ENCODE data around the gene C22orf23. TPM values are rescaled to one million over a fixed set of nuclear protein-coding genes. Genes with fewer than 3 reads are reported as not detected.

Gene C22orf23
- total RNA-seq, 1 experiment from 2014 or later: 0.47 TPM

- ChIA-PET RAD21 (ENCODE audit: low non-redundant PET in 1 of 2, low total read pairs in 2 of 2, uncharacterized antibody in 2 of 2, unreplicated experiment in 2 of 2) (no interaction called here), POLR2A (no interaction called here), CTCF (no interaction called here)
- Histone ChIP-seq H3K27me3 (ENCODE audit: insufficient read depth, low read length) (no peaks in the 10 kb centered on the region), H3K79me2 (ENCODE audit: insufficient read depth, low read length) (no peaks in the 10 kb centered on the region), H3K27ac (ENCODE audit: low read depth, low read length) (no peak overlapping the region), H4K20me1 (ENCODE audit: insufficient read depth) (no peaks in the 10 kb centered on the region), H3K4me1 (ENCODE audit: control insufficient read depth in 1 of 2, insufficient read depth in 2 of 2, low read length in 2 of 2) (no peaks in the 10 kb centered on the region), H3K36me3 (ENCODE audit: control insufficient read depth in 1 of 2, insufficient read depth in 2 of 2, low read length in 2 of 2) (no peaks in the 10 kb centered on the region), H3K4me3 (replicated peaks in 1 of 2; ENCODE audit: low read depth in 1 of 2, low read length in 2 of 2) (no peak overlapping the region), H3K9me2 (ENCODE audit: insufficient read depth) (no peaks in the 10 kb centered on the region), H3K4me2 (ENCODE audit: low read length) (no peak overlapping the region), H2AFZ (ENCODE audit: low read depth, low read length, poor library complexity, severe bottlenecking) (no peak overlapping the region), H3K9ac (ENCODE audit: low read length) (no peak overlapping the region), H3K9me3 (ENCODE audit: control insufficient read depth in 1 of 2, insufficient read depth in 1 of 2, low read depth in 1 of 2, low read length in 2 of 2) (no peaks in the 10 kb centered on the region)
- intact Hi-C loops (cut with micrococcal nuclease): no loop called here
- DNase-seq (ENCODE audit: low read depth, low spot score) (no peak), ATAC-seq (no peak)
- TF ChIP-seq ELF1 (IDR thresholded peaks at IDR 0.05; ENCODE audit: borderline replicate concordance, low read depth) (no peak), SP1 (IDR thresholded peaks at IDR 0.05; ENCODE audit: low read depth) (no peak), EZH2phosphoT487 (IDR thresholded peaks at IDR 0.05; ENCODE audit: borderline replicate concordance) (no peak), ZBTB33 (IDR thresholded peaks at IDR 0.05; ENCODE audit: extremely low read depth, insufficient replicate concordance, low read length) (no peak), POLR2A (IDR thresholded peaks at IDR 0.05; ENCODE audit: borderline replicate concordance, extremely low read depth, insufficient read depth, insufficient read length) (no peak), MAX (IDR thresholded peaks at IDR 0.05) (no peak), SRF (IDR thresholded peaks at IDR 0.05; ENCODE audit: low read depth) (no peak), ZNF274 (IDR thresholded peaks at IDR 0.05; ENCODE audit: low read depth, low read length) (no peak), RAD21 (IDR thresholded peaks at IDR 0.05; ENCODE audit: low read depth) (no peak), POLR2AphosphoS5 (IDR thresholded peaks at IDR 0.05; ENCODE audit: low read depth, low read length) (no peak), SIN3A (IDR thresholded peaks at IDR 0.05; ENCODE audit: low read depth) (no peak), ZFX (IDR thresholded peaks at IDR 0.05) (no peak), EZH2 (IDR thresholded peaks at IDR 0.05) (no peak), JUND (IDR thresholded peaks at IDR 0.05) (no peak), FOSL1 (IDR thresholded peaks at IDR 0.05; ENCODE audit: low read depth) (no peak), CBX3 (IDR thresholded peaks at IDR 0.05; ENCODE audit: low read depth) (no peak), TCF7L2 (IDR thresholded peaks at IDR 0.05; ENCODE audit: borderline replicate concordance, extremely low read depth, insufficient read depth, insufficient read length) (no peak), REST (IDR thresholded peaks at IDR 0.05; ENCODE audit: low read depth) (no peak), CEBPB (IDR thresholded peaks at IDR 0.05; ENCODE audit: low read depth) (no peak), YY1 (IDR thresholded peaks at IDR 0.05; ENCODE audit: extremely low read depth, insufficient replicate concordance, low read depth, low read length) (no peak)
- BruUV-seq (replicated peaks): no TSS peak
These were observed 31.7 kb upstream of the C22orf23 start for GRCh38 chr22:37985050-37985585.
